Measurements from ENCODE around the gene MED13L. TPM values are rescaled to one million over a fixed set of nuclear protein-coding genes. Genes with fewer than 3 reads are reported as not detected.

MED13L gene
- polyA plus RNA-seq, 4 donors, result 9.8 to 74.0 (median 14.3) TPM

DNA sequence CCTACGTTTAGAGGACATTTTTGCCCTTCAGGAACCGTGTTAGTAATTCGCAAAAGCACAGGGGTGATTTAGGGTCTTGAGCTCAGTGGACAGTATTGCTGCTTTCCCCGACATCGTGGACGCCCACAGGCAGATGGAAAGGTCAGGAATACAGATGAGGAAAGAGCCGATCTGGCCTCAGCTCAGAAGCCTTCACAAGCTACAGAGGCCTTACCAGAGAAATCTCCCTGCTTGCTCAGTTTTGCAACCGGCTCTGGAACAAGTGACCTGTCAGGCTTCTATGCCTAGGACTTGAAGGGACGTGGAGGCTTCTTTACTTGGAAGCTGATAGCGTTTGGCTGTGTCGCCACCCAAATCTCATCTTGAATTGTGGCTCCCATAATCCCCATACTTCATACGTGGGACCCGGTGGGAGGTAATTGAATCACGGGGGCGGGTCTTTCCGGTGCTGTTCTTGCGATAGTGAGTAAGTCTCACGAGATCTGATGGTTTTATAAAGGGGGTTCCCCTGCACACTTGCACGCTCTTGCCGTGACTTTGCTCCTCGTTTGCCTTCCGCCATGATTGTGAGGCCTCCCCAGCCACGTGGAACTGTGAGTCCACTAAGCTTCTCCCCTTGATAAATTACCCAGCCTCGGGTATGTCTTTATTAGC, 332.5 kb downstream of the MED13L start:
- no peak overlapping the region for H3K27ac ChIP-seq (ENCODE audit: low read depth in 1 of 3, low read length in 2 of 3)
- DNase-seq (no peak), FAIRE-seq (no peak)

DNA sequence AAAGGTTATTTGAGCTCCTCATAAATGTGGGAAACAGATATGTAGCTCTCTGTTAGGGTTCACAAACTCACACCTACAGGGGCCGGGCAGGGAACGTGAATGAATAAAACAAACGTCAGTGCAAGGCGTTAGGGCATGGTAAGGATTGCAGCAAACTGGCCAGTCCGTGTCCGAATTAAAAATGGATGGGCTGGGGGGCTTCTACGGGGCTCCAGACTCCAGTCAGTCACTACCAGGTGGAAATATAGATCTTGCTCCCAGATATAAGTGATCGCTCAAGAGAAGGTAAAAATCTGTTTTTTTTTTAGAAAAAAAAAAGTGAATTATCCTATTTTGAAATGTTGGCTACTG, 333.1 kb downstream of the MED13L start:
- 93 to 95% (median 95%) methylated on average over 8 of the region's 8 CpGs for WGBS, 3 donors
- DNase-seq (no peak), FAIRE-seq (no peak)
- Histone ChIP-seq H3K27ac (ENCODE audit: low read depth in 1 of 3, low read length in 2 of 3) (no peak overlapping the region), H3K27me3 (ENCODE audit: control insufficient read depth in 3 of 3, insufficient read depth in 3 of 3, low read length in 3 of 3) (no peaks in the 10 kb centered on the region), H3K4me3 (ENCODE audit: low read depth in 1 of 3, low read length in 3 of 3) (no peak overlapping the region), H3K9me3 (ENCODE audit: control insufficient read depth in 2 of 2, insufficient read depth in 1 of 2, low read depth in 1 of 2, low read length in 1 of 2) (peaks cover 0 to 7% of the 10 kb centered on the region in 2 donors), H3K4me1 (ENCODE audit: control insufficient read depth in 3 of 3, insufficient read depth in 2 of 3, low read depth in 1 of 3, low read length in 2 of 3) (no peaks in the 10 kb centered on the region), H3K36me3 (ENCODE audit: control insufficient read depth in 3 of 3, insufficient read depth in 2 of 3, low read depth in 1 of 3, low read length in 3 of 3) (peaks cover 0 to under 1% (median 0%) of the 10 kb centered on the region in 3 donors)

More for the DNA sequence above, 332.5 kb downstream of the MED13L start:
- Histone ChIP-seq H3K9me3 (ENCODE audit: control insufficient read depth in 2 of 2, insufficient read depth in 1 of 2, low read depth in 1 of 2, low read length in 1 of 2) (peaks cover 0 to 3% of the 10 kb centered on the region in 2 donors), H3K27me3 (ENCODE audit: control insufficient read depth in 3 of 3, insufficient read depth in 3 of 3, low read length in 3 of 3) (no peaks in the 10 kb centered on the region), H3K4me3 (ENCODE audit: low read depth in 1 of 3, low read length in 3 of 3) (no peak overlapping the region), H3K36me3 (ENCODE audit: control insufficient read depth in 3 of 3, insufficient read depth in 2 of 3, low read depth in 1 of 3, low read length in 3 of 3) (peaks cover 0 to 4% (median 0%) of the 10 kb centered on the region in 3 donors), H3K4me1 (ENCODE audit: control insufficient read depth in 3 of 3, insufficient read depth in 2 of 3, low read depth in 1 of 3, low read length in 2 of 3) (no peaks in the 10 kb centered on the region)
- WGBS, 3 donors, result 83 to 92% (median 87%) methylated on average over 24 of the region's 24 CpGs

DNA sequence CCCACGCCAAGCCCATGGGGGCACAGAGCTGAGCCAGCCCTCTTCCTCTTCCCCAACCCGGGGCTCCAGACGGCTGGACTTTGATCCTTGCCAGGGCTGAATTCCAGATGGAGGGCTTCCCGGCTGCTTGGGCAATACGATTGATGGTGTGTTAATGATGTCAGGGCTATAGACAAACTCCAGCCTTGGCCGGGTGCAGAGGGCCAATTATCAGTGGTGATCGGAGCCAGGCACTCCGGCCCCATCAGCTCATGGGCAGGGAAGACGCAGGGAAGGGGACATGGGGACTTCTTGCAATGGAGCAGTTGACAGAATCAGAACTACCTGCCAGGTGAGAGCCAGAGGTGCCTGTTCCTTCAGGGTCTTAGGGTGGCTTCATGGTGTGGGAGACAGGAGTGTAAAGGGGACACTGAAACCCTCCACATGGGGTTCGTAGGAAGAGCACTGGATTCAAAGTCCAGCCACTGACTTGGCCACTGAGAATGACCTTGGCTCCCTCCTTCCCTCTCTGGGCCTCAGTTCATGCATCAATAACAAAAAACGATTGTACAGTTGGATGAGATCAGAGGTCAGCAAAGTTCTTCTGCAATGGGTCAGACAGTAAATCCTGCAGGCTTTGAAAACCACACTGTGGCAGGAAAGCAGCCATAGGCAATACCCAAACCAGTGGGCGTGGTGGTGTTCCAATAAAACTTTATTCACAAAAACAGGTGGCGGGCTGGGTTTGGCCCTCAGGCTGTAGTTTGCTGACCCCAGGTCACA, 333.7 kb downstream of the MED13L start:
- H3K27me3 ChIP-seq (ENCODE audit: control insufficient read depth in 3 of 3, insufficient read depth in 3 of 3, low read length in 3 of 3), result no peaks in the 10 kb centered on the region
- WGBS, 3 donors, result 38 to 56% (median 40%) methylated on average over 13 of the region's 13 CpGs
- DNase-seq, result no peak

DNA sequence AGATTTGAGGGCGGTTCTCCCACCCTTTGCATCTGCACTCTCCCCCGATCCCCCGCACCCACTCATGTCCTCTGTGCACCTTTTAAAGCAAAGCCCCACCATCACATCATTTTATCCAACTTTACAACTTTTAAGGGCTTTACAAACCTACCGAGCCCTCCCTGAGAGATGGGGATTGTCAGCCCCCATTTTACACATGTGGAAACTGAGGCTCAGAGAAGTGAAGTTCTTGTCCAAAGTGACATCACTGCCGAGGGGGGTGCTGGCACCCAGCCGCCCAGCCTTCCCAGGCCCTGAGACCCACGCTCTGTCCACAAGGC, 334.2 kb downstream of the MED13L start:
- H3K4me1 ChIP-seq (ENCODE audit: control insufficient read depth in 3 of 3, insufficient read depth in 2 of 3, low read depth in 1 of 3, low read length in 2 of 3), result no peaks in the 10 kb centered on the region
- DNase-seq (no peak), FAIRE-seq (no peak)
- H3K27ac ChIP-seq (ENCODE audit: low read depth in 1 of 3, low read length in 2 of 3), result no peak overlapping the region
- H3K36me3 ChIP-seq (ENCODE audit: control insufficient read depth in 3 of 3, insufficient read depth in 2 of 3, low read depth in 1 of 3, low read length in 3 of 3), result no peaks in the 10 kb centered on the region
- peaks cover 0 to 7% of the 10 kb centered on the region in 2 donors for H3K9me3 ChIP-seq (ENCODE audit: control insufficient read depth in 2 of 2, insufficient read depth in 1 of 2, low read depth in 1 of 2, low read length in 1 of 2)
- no peak overlapping the region for H3K4me3 ChIP-seq (ENCODE audit: low read depth in 1 of 3, low read length in 3 of 3)
- no peaks in the 10 kb centered on the region for H3K27me3 ChIP-seq (ENCODE audit: control insufficient read depth in 3 of 3, insufficient read depth in 3 of 3, low read length in 3 of 3)
- 84 to 93% (median 90%) methylated on average over 7 of the region's 7 CpGs for WGBS, 3 donors

More for the DNA sequence above, 333.7 kb downstream of the MED13L start:
- Histone ChIP-seq H3K4me1 (ENCODE audit: control insufficient read depth in 3 of 3, insufficient read depth in 2 of 3, low read depth in 1 of 3, low read length in 2 of 3) (no peaks in the 10 kb centered on the region), H3K4me3 (ENCODE audit: low read depth in 1 of 3, low read length in 3 of 3) (no peak overlapping the region), H3K9me3 (ENCODE audit: control insufficient read depth in 2 of 2, insufficient read depth in 1 of 2, low read depth in 1 of 2, low read length in 1 of 2) (peaks cover 0 to 7% of the 10 kb centered on the region in 2 donors), H3K27ac (ENCODE audit: low read depth in 1 of 3, low read length in 2 of 3) (no peak overlapping the region), H3K36me3 (ENCODE audit: control insufficient read depth in 3 of 3, insufficient read depth in 2 of 3, low read depth in 1 of 3, low read length in 3 of 3) (no peaks in the 10 kb centered on the region)
- FAIRE-seq, result no peak

DNA sequence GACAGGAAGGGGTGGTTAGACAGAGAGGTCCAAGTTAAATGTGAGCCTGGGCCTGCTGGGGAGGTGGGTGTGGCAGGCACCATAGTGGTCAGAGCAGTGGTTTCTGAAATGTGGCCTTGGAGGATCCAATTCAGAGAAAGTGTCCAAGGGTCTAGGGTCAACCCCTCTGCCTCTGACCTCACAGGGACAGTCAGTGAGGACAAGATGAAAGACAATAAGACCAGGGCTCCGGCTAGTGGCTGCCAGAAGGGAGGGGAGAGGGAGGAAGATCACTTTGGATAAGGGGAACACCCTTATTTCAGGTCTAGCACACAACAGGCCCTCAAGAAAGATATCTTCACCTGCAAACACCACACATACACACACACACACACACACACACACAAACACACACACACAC, 335.1 kb downstream of the MED13L start:
- Histone ChIP-seq H3K27me3 (ENCODE audit: control insufficient read depth in 3 of 3, insufficient read depth in 3 of 3, low read length in 3 of 3) (no peaks in the 10 kb centered on the region), H3K9me3 (ENCODE audit: control insufficient read depth in 2 of 2, insufficient read depth in 1 of 2, low read depth in 1 of 2, low read length in 1 of 2) (peaks cover 0 to 7% of the 10 kb centered on the region in 2 donors), H3K4me1 (ENCODE audit: control insufficient read depth in 3 of 3, insufficient read depth in 2 of 3, low read depth in 1 of 3, low read length in 2 of 3) (no peaks in the 10 kb centered on the region), H3K36me3 (ENCODE audit: control insufficient read depth in 3 of 3, insufficient read depth in 2 of 3, low read depth in 1 of 3, low read length in 3 of 3) (no peaks in the 10 kb centered on the region), H3K27ac (ENCODE audit: low read depth in 1 of 3, low read length in 2 of 3) (no peak overlapping the region), H3K4me3 (ENCODE audit: low read depth in 1 of 3, low read length in 3 of 3) (no peak overlapping the region)
- FAIRE-seq (no peak), DNase-seq (no peak)
- 50 to 88% (median 70%) methylated on average over 1 of the region's 1 CpG for WGBS, 3 donors

DNA sequence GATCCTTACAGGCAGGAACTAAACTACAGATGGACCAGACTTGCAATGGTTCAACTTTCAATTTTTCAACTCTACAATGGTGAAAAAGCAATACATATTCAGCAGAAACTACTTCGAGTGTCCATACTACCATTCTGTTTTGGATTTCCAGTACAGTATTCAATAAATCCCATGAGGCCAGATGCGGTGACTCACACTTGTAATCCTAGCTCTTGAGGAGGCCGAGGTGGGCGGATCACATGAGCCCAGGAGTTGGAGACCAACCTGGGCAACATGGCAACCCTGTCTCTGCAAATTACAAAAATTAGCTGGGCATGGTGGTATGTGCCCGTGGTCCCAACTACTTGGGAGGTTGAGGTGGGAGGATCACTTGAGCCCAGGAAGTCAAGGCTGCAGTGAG, 336.1 kb downstream of the MED13L start:
- H3K36me3 ChIP-seq (ENCODE audit: control insufficient read depth in 3 of 3, insufficient read depth in 2 of 3, low read depth in 1 of 3, low read length in 3 of 3), result no peaks in the 10 kb centered on the region
- no peaks in the 10 kb centered on the region for H3K27me3 ChIP-seq (ENCODE audit: control insufficient read depth in 3 of 3, insufficient read depth in 3 of 3, low read length in 3 of 3)
- no peak for DNase-seq
- FAIRE-seq, result no peak
- H3K4me1 ChIP-seq (ENCODE audit: control insufficient read depth in 3 of 3, insufficient read depth in 2 of 3, low read depth in 1 of 3, low read length in 2 of 3), result no peaks in the 10 kb centered on the region
- no peak overlapping the region for H3K27ac ChIP-seq (ENCODE audit: low read depth in 1 of 3, low read length in 2 of 3)
- WGBS, 3 donors, result 84 to 90% (median 88%) methylated on average over 5 of the region's 5 CpGs
- peaks cover 0 to 7% of the 10 kb centered on the region in 2 donors for H3K9me3 ChIP-seq (ENCODE audit: control insufficient read depth in 2 of 2, insufficient read depth in 1 of 2, low read depth in 1 of 2, low read length in 1 of 2)
- H3K4me3 ChIP-seq (ENCODE audit: low read depth in 1 of 3, low read length in 3 of 3), result no peak overlapping the region

DNA sequence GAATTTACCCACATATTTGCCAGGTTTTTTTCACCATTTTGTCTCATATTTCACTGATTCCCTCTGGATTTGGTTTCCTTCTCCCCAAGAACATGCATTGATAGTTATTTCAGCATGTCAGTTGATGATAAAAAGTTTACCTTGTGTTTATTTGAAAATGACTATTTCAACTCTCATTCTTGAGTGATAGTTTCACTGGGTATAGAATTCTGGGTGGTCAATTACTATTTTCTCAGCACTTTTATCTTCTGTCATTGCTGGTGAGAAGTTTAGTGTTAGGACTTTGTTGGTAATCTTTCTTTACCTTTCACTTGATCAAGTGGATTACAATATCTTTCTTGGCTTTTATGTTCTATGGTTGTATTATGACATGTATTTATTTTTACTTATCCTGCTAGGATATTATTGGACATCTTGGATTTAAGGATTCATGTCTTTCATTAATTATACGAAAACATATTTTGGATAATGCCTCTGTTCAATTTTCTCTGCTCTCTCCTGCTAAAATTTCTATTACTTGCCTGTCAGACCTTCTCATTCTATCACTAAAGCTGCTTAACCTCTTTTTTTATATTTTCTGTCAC, 338.6 kb downstream of the MED13L start:
- peaks cover 0 to 7% of the 10 kb centered on the region in 2 donors for H3K9me3 ChIP-seq (ENCODE audit: control insufficient read depth in 2 of 2, insufficient read depth in 1 of 2, low read depth in 1 of 2, low read length in 1 of 2)
- 82 to 90% (median 87%) methylated on average over 1 of the region's 1 CpG for WGBS, 3 donors
- no peaks in the 10 kb centered on the region for H3K36me3 ChIP-seq (ENCODE audit: control insufficient read depth in 3 of 3, insufficient read depth in 2 of 3, low read depth in 1 of 3, low read length in 3 of 3)
- DNase-seq (no peak), FAIRE-seq (no peak)
- no peak overlapping the region for H3K4me3 ChIP-seq (ENCODE audit: low read depth in 1 of 3, low read length in 3 of 3)
- H3K4me1 ChIP-seq (ENCODE audit: control insufficient read depth in 3 of 3, insufficient read depth in 2 of 3, low read depth in 1 of 3, low read length in 2 of 3), result no peaks in the 10 kb centered on the region
- H3K27ac ChIP-seq (ENCODE audit: low read depth in 1 of 3, low read length in 2 of 3), result no peak overlapping the region
- no peaks in the 10 kb centered on the region for H3K27me3 ChIP-seq (ENCODE audit: control insufficient read depth in 3 of 3, insufficient read depth in 3 of 3, low read length in 3 of 3)

DNA sequence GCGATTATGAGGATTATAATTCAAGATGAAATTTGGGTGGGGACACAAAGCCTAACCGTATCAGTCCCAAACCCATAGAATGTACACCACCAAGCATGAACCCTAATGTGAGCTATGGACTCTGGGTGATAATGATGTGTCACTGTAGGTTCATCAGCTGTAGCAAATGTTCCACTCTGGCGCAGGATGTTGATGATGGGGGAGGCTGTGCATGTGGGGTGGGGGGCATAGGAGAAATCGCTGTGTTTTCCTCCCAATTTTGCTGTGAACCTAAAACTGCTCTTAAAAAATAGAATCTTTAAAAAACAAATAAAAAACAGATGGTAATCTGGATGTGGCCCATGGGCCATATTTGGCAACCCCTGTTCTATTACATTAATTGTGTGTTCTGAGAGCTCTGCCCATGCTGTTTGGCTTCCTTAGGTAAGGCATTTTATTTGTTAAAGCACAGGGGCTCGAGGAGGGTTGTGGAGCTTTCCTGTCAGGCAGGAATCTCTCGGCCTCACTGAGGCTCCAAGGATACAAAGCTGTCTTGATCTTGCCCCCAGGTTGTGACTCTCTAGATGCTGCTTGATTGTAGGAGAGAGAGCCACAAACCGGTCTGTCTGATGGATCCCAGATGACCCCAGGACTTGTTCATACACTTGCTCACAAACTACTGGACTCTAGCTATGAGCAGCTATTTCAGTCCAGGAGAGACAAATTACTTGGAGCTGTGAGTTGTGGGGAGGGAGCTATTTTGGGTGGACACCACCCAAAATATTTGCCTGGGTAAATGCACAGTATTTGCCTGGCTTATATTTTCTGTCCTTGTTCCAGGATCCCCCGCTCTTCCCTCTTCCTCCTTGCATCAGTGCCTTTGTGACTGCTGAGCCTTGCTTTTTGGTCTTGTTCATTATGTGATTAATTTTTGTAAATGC, 340.2 kb downstream of the MED13L start:
- DNase-seq, result no peak
- H3K27ac ChIP-seq (ENCODE audit: low read depth in 1 of 3, low read length in 2 of 3), result no peak overlapping the region
- FAIRE-seq, result no peak
- no peak overlapping the region for H3K4me3 ChIP-seq (ENCODE audit: low read depth in 1 of 3, low read length in 3 of 3)
- WGBS, 3 donors, result 62 to 87% (median 86%) methylated on average over 8 of the region's 8 CpGs
- no peaks in the 10 kb centered on the region for H3K27me3 ChIP-seq (ENCODE audit: control insufficient read depth in 3 of 3, insufficient read depth in 3 of 3, low read length in 3 of 3)
- no peaks in the 10 kb centered on the region for H3K36me3 ChIP-seq (ENCODE audit: control insufficient read depth in 3 of 3, insufficient read depth in 2 of 3, low read depth in 1 of 3, low read length in 3 of 3)
- H3K4me1 ChIP-seq (ENCODE audit: control insufficient read depth in 3 of 3, insufficient read depth in 2 of 3, low read depth in 1 of 3, low read length in 2 of 3), result no peaks in the 10 kb centered on the region
- H3K9me3 ChIP-seq (ENCODE audit: control insufficient read depth in 2 of 2, insufficient read depth in 1 of 2, low read depth in 1 of 2, low read length in 1 of 2), result peaks cover 0 to 7% of the 10 kb centered on the region in 2 donors

Measured in small intestine (tissue), 7 donors.